SK-N-SH (cell line): Measurements from ENCODE around the gene HTRA2.

ENCODE experiments used
- POLR2AphosphoS5 ChIP-seq: IDR thresholded peaks from 2 replicates; pipeline ENCODE4 v1.6.1; 2012; ENCODE audit warnings: low read depth, low read length
- SIN3A ChIP-seq: IDR thresholded peaks from 2 replicates; pipeline ENCODE4 v1.6.1; 2012; ENCODE audit warnings: low read depth, mild to moderate bottlenecking, low read length, moderate library complexity, borderline replicate concordance
- TAF1 ChIP-seq: IDR thresholded peaks from 2 replicates; pipeline ENCODE4 v1.6.1; 2012; ENCODE audit warnings: low read depth, mild to moderate bottlenecking, low read length, moderate library complexity, borderline replicate concordance
- TF ChIP-seq, protein P1 (sequence below): fragments of 200-600 bp; sonication (generic); IDR thresholded peaks from 2 replicates; pipeline ENCODE4 v1.6.1; 2017; ENCODE audit warnings: antibody characterized with exemption, mild to moderate bottlenecking, moderate library complexity

DNA sequence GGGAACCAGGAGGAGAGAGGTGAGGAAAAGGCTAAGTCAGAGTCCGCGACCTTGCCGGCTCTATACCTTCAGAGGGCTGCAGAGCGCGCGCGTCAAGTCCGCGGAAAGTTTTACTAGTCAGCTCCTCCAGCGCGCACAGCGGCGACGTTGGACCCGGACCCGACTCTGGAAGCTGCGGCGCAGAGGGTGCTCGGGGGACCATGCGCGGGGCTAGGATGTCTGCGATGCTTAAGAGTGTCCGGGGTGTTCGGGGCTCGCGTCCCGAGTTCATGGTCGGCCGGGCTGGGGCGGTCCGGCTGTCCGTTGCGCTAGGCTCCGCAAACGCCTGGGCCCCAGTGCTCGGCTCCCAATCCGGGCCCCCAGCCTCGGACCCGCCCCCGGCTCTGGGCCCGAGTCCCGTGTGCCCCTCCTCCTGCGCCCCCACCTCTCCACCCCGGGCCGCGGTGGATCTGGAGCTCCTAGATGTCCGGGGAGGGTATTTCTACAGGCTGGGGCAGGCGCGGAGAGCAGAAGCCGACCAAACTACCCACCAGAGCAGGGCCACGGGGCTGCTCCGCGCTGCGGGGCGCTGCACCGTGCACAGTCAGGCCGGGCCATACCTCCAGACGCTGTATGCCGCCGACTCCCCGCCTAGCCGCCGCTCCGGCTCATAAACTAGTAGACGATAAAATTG, 30.3 kb upstream of the HTRA2 start, which contains the start of gene LBX2:
- TF ChIP-seq, protein P1, sequence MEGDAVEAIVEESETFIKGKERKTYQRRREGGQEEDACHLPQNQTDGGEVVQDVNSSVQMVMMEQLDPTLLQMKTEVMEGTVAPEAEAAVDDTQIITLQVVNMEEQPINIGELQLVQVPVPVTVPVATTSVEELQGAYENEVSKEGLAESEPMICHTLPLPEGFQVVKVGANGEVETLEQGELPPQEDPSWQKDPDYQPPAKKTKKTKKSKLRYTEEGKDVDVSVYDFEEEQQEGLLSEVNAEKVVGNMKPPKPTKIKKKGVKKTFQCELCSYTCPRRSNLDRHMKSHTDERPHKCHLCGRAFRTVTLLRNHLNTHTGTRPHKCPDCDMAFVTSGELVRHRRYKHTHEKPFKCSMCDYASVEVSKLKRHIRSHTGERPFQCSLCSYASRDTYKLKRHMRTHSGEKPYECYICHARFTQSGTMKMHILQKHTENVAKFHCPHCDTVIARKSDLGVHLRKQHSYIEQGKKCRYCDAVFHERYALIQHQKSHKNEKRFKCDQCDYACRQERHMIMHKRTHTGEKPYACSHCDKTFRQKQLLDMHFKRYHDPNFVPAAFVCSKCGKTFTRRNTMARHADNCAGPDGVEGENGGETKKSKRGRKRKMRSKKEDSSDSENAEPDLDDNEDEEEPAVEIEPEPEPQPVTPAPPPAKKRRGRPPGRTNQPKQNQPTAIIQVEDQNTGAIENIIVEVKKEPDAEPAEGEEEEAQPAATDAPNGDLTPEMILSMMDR: no peak
- no peak for TF ChIP-seq POLR2AphosphoS5
- no peak for TF ChIP-seq SIN3A
- no peak for TF ChIP-seq TAF1
